ENCODE results near the gene GIMAP1. TPM values are rescaled to one million over a fixed set of nuclear protein-coding genes. Genes with fewer than 3 reads are reported as not detected.

GIMAP1 gene
- total and polyA plus RNA-seq, 2 experiments from 2014 or later = 0.13 TPM; not detected in 1

GRCh38 chr7:150735596-150736358 is 19.4 kb downstream of the GIMAP1 start:
- H3K27ac ChIP-seq = no peak overlapping the region
- no peak for DNase-seq (ENCODE audit: low spot score)
- 36% methylated on average over 3 of the region's 3 CpGs for WGBS (ENCODE audit: low lambda C conversion rate, missing lambda C conversion rate)
- H3K4me1 ChIP-seq (ENCODE audit: insufficient read depth) = no peaks in the 10 kb centered on the region
- H3K9me2 ChIP-seq (replicated peaks; ENCODE audit: insufficient read depth) = no peaks in the 10 kb centered on the region
- TF ChIP-seq CTCF (IDR thresholded peaks at IDR 0.05; ENCODE audit: poor library complexity) (no peak), EZH2 (IDR thresholded peaks at IDR 0.05; ENCODE audit: borderline replicate concordance) (no peak), EZH2phosphoT487 (IDR thresholded peaks at IDR 0.05; ENCODE audit: low read depth, severe bottlenecking, unreplicated experiment) (no peak)
- no peak overlapping the region for H2AFZ ChIP-seq
- H3K4me3 ChIP-seq = no peak overlapping the region
- no peaks in the 10 kb centered on the region for H3K9me3 ChIP-seq (ENCODE audit: low read depth)
- H3K27me3 ChIP-seq = peaks cover 29% of the 10 kb centered on the region
- H3K36me3 ChIP-seq (replicated peaks; ENCODE audit: insufficient read depth, low read depth) = no peaks in the 10 kb centered on the region
- H4K20me1 ChIP-seq (ENCODE audit: insufficient read depth, poor library complexity, severe bottlenecking) = no peaks in the 10 kb centered on the region
- no peaks in the 10 kb centered on the region for H3K79me2 ChIP-seq
- no peak overlapping the region for H3K4me2 ChIP-seq

DNA sequence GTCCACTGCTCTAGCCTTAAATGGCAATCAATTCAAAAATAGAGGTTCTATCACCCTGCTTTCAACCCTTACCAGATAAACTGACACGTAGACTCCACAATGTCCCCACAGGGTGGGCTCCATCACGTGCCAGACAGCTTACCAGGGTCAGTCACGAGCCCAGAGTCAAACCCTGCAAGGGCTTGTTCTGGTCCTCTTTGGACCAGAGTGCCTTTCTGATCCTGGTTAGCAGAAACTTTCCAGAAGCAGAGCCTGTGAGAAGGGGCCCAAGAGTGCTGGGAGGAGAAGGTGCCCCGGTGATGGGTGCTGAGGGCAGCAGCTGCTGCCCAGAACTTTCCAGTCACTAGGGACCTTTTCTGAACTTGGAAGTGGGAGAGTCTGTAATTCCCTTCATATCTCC is 20.5 kb downstream of the GIMAP1 start:
- no peak for DNase-seq (ENCODE audit: low spot score)
- Histone ChIP-seq H2AFZ (no peak overlapping the region), H3K9me2 (replicated peaks; ENCODE audit: insufficient read depth) (no peaks in the 10 kb centered on the region), H3K4me1 (ENCODE audit: insufficient read depth) (no peaks in the 10 kb centered on the region), H3K27me3 (peaks cover 37% of the 10 kb centered on the region), H4K20me1 (ENCODE audit: insufficient read depth, poor library complexity, severe bottlenecking) (no peaks in the 10 kb centered on the region), H3K36me3 (replicated peaks; ENCODE audit: insufficient read depth, low read depth) (no peaks in the 10 kb centered on the region), H3K4me2 (no peak overlapping the region), H3K27ac (no peak overlapping the region), H3K9me3 (ENCODE audit: low read depth) (no peaks in the 10 kb centered on the region), H3K4me3 (no peak overlapping the region), H3K79me2 (no peaks in the 10 kb centered on the region)
- no peak for TF ChIP-seq EZH2phosphoT487 (IDR thresholded peaks at IDR 0.05; ENCODE audit: low read depth, severe bottlenecking, unreplicated experiment)
- TF ChIP-seq CTCF (IDR thresholded peaks at IDR 0.05; ENCODE audit: poor library complexity) = no peak
- TF ChIP-seq EZH2 (IDR thresholded peaks at IDR 0.05; ENCODE audit: borderline replicate concordance) = no peak
- WGBS (ENCODE audit: low lambda C conversion rate, missing lambda C conversion rate) = 60% methylated on average over 4 of the region's 4 CpGs

- Histone ChIP-seq H3K27me3 (peaks cover 38% of the 10 kb centered on the region), H4K20me1 (ENCODE audit: insufficient read depth, poor library complexity, severe bottlenecking) (no peaks in the 10 kb centered on the region), H3K4me2 (no peak within 1 kb of the TSS), H3K9me3 (ENCODE audit: low read depth) (no peaks in the 10 kb centered on the region), H3K36me3 (replicated peaks; ENCODE audit: insufficient read depth, low read depth) (no peaks in the 10 kb centered on the region), H3K27ac (no peak within 1 kb of the TSS), H3K9me2 (replicated peaks; ENCODE audit: insufficient read depth) (no peaks in the 10 kb centered on the region), H3K4me3 (no peak within 1 kb of the TSS), H2AFZ (no peak within 1 kb of the TSS), H3K79me2 (no peaks in the 10 kb centered on the region), H3K4me1 (ENCODE audit: insufficient read depth) (no peaks in the 10 kb centered on the region)
- 61% methylated on average over 14 of the region's 14 CpGs for WGBS (ENCODE audit: low lambda C conversion rate, missing lambda C conversion rate)
- no peak for TF ChIP-seq EZH2 (IDR thresholded peaks at IDR 0.05; ENCODE audit: borderline replicate concordance)
- TF ChIP-seq EZH2phosphoT487 (IDR thresholded peaks at IDR 0.05; ENCODE audit: low read depth, severe bottlenecking, unreplicated experiment) = no peak
- TF ChIP-seq CTCF (IDR thresholded peaks at IDR 0.05; ENCODE audit: poor library complexity) = no peak
- DNase-seq (ENCODE audit: low spot score) = no peak
Measured at GRCh38 chr7:150737265-150738055, 21.0 kb downstream of the GIMAP1 start, which contains the start of gene GIMAP5. TSS of gene GIMAP5 (plus strand) at chr7:150737418. CDS start at chr7:150740885, 3,467 bp downstream.
